Measurements from ENCODE around the gene NGLY1.

DNA sequence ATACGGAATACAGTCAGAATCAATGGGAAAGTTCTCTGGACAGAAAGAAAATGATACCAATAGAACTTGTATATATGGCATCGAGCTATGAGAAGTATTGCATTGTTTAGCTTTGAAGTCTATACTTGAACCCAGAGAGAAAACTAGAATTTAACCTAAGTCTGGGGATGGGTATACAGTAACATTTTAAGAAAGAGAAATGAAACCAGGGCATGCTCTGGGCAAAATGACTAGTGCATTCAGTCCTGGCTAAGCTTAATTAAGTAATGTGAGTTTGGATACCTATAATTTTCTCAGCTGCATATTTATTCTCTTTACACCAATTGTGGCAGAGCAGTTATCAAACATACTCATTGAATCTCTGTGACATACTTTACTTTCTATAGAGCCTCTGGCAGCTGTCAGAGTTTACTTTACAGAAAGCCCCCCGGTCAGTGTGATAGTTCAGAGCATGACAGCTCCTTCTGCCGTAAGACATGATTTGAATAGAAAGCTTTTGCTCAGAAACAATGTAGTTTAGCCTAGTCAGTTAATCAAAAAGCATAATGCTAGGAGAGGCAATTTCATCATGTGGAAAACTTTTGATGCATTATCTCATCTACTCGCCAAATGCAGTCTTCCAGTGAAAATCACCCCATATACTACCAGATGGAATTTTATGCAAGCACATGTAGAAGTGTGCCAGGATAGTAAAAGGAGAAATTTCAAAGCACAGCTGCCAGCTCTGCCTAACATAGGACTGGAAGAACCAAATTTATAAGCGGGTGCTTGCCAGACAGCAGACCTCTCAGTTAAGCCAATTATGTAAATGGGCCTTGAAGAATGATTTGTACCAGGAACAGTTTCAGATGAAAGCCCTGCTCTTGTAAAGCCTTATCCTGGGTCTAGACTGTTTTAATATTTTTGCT is 47.4 kb upstream of the NGLY1 start:
- TF ChIP-seq POLR2A (IDR thresholded peaks at IDR 0.05; ENCODE audit: low read length) (no peak), GATA1 (IDR thresholded peaks at IDR 0.05; ENCODE audit: low read depth, low read length) (no peak)
